ENCODE data around the gene NUP50. TPM values are rescaled to one million over a fixed set of nuclear protein-coding genes. Genes with fewer than 3 reads are reported as not detected.

The NUP50 gene
- total RNA-seq, 3 donors from 2014 or later (not counting 1 experiment from before 2014, with no cell fraction given): 63.9 to 99.4 (median 98.6) TPM

GRCh38 chr22:45159652-45160462 is 3.9 kb upstream of the NUP50 start:
- H3K27ac ChIP-seq (ENCODE audit: low read length): no peak overlapping the region
- no peaks in the 10 kb centered on the region for H3K27me3 ChIP-seq (ENCODE audit: control insufficient read depth, insufficient read depth, low read length)
- Mint-ChIP-seq H3K27me3 (ENCODE audit: low read depth in 2 of 2) (no peaks in the 10 kb centered on the region), H3K36me3 (no peaks in the 10 kb centered on the region), H3K4me1 (peaks cover 28 to 30% of the 10 kb centered on the region in 2 donors), H3K27ac (peak overlapping the region in 1 of 2 donors; percentile 58), H3K9me3 (no peaks in the 10 kb centered on the region), H3K4me3 (no peak overlapping the region)
- peaks cover 8% of the 10 kb centered on the region for H3K36me3 ChIP-seq (ENCODE audit: control insufficient read depth, insufficient read depth, low read length)
- H3K9me3 ChIP-seq (ENCODE audit: control insufficient read depth, insufficient read depth, low read length): no peaks in the 10 kb centered on the region
- intact Hi-C loops (cut with micrococcal nuclease): loop anchor here (10.0 kb wide), 1 partner anchor 75 kb away; no protein-coding TSS in a partner anchor
- no peak for TF ChIP-seq CTCF (IDR thresholded peaks at IDR 0.05)
- no peak overlapping the region for H3K4me3 ChIP-seq (ENCODE audit: low read length)
- no peak for ATAC-seq
- H3K4me1 ChIP-seq (ENCODE audit: control insufficient read depth, insufficient read depth, low read length): peaks cover 24% of the 10 kb centered on the region
- no peak for DNase-seq
- 56% methylated on average over 5 of the region's 5 CpGs for WGBS (ENCODE audit: insufficient coverage)

GRCh38 chr22:45162531-45162930 is 1.2 kb upstream of the NUP50 start:
- intact Hi-C loops (cut with micrococcal nuclease): loop anchor here (10.0 kb wide), 1 partner anchor 72 kb away; no protein-coding TSS in a partner anchor
- H3K27me3 ChIP-seq (ENCODE audit: control insufficient read depth, insufficient read depth, low read length): no peaks in the 10 kb centered on the region
- Mint-ChIP-seq H3K4me1 (peaks cover 47 to 48% of the 10 kb centered on the region in 2 donors), H3K9me3 (no peaks in the 10 kb centered on the region), H3K4me3 (peak overlapping the region; percentile 56), H3K27me3 (ENCODE audit: low read depth in 2 of 2) (no peaks in the 10 kb centered on the region), H3K27ac (peak overlapping the region; percentile 87 to 91), H3K36me3 (no peaks in the 10 kb centered on the region)
- H3K4me1 ChIP-seq (ENCODE audit: control insufficient read depth, insufficient read depth, low read length): peaks cover 29% of the 10 kb centered on the region
- no peak overlapping the region for H3K4me3 ChIP-seq (ENCODE audit: low read length)
- no peak for ATAC-seq
- TF ChIP-seq CTCF (IDR thresholded peaks at IDR 0.05): no peak
- peaks cover 3% of the 10 kb centered on the region for H3K36me3 ChIP-seq (ENCODE audit: control insufficient read depth, insufficient read depth, low read length)
- no peak for DNase-seq
- 89% methylated on average over 19 of the region's 19 CpGs for WGBS (ENCODE audit: insufficient coverage)
- H3K9me3 ChIP-seq (ENCODE audit: control insufficient read depth, insufficient read depth, low read length): no peaks in the 10 kb centered on the region
- H3K27ac ChIP-seq (ENCODE audit: low read length): no peak overlapping the region

GRCh38 chr22:45163099-45163450 is 650 bp upstream of the NUP50 start:
- peak in 1 of 2 donors; percentile 56 for DNase-seq
- Histone ChIP-seq H3K27me3 (ENCODE audit: control insufficient read depth, insufficient read depth, low read length) (no peaks in the 10 kb centered on the region), H3K36me3 (ENCODE audit: control insufficient read depth, insufficient read depth, low read length) (peaks cover under 1% of the 10 kb centered on the region), H3K9me3 (ENCODE audit: control insufficient read depth, insufficient read depth, low read length) (no peaks in the 10 kb centered on the region), H3K4me1 (ENCODE audit: control insufficient read depth, insufficient read depth, low read length) (peaks cover 29% of the 10 kb centered on the region), H3K27ac (ENCODE audit: low read length) (peak overlapping the region; percentile 78), H3K4me3 (ENCODE audit: low read length) (peak overlapping the region; percentile 73)
- no peaks in the 10 kb centered on the region for H3K9me3 Mint-ChIP-seq
- no peaks in the 10 kb centered on the region for H3K27me3 Mint-ChIP-seq (ENCODE audit: low read depth in 2 of 2)
- 13% methylated on average over 13 of the region's 13 CpGs for whole genome bisulfite sequencing (ENCODE audit: insufficient coverage)
- H3K4me3 Mint-ChIP-seq: peak overlapping the region; percentile 95
- peaks cover 47 to 48% of the 10 kb centered on the region in 2 donors for H3K4me1 Mint-ChIP-seq
- H3K36me3 Mint-ChIP-seq: no peaks in the 10 kb centered on the region
- intact Hi-C loops (cut with micrococcal nuclease): loop anchor here (10.0 kb wide), 1 partner anchor 72 kb away; no protein-coding TSS in a partner anchor
- H3K27ac Mint-ChIP-seq: peak overlapping the region; percentile 87 to 91
- peak; percentile 13 to 43 (median 25) for ATAC-seq
- no peak for TF ChIP-seq CTCF (IDR thresholded peaks at IDR 0.05)

Measured in natural killer cell (primary cell).